OCI-LY1 (cell line): ENCODE data around the gene FHIT.

ENCODE experiments used
- H2AFZ ChIP-seq: fragments of 200-600 bp; sonication (generic), shearing (Covaris generic); 2 replicates; pipeline ENCODE4 v1.6.0; 2014; ENCODE audit warnings: antibody characterized with exemption, mild to moderate bottlenecking, low read length
- H3F3A ChIP-seq: fragments of 200-600 bp; sonication (generic), shearing (Covaris generic); 2 replicates; pipeline ENCODE4 v1.6.0; 2014; ENCODE audit warnings: mild to moderate bottlenecking, antibody characterized with exemption, low read length, moderate library complexity; ENCODE audit not compliant: insufficient read depth
- H3K27ac ChIP-seq: fragments of 200-600 bp; sonication (generic); 2 replicates; pipeline ENCODE4 v1.5.1; 2014; ENCODE audit warnings: low read length, mixed run types, mild to moderate bottlenecking, low read depth; ENCODE audit not compliant: poor library complexity, severe bottlenecking
- H3K27me3 ChIP-seq: fragments of 200-600 bp; sonication (generic); 2 replicates; pipeline ENCODE4 v1.6.0; 2014; ENCODE audit warnings: antibody characterized with exemption, mild to moderate bottlenecking, low read length, moderate library complexity; ENCODE audit not compliant: insufficient read depth
- H3K36me3 ChIP-seq: fragments of 200-600 bp; sonication (generic); 2 replicates; pipeline ENCODE4 v1.6.1; 2014; ENCODE audit warnings: mild to moderate bottlenecking, antibody characterized with exemption, low read length, moderate library complexity, mixed read lengths; ENCODE audit not compliant: insufficient read depth
- H3K4me1 ChIP-seq: fragments of 200-600 bp; sonication (generic); 2 replicates; pipeline ENCODE4 v1.5.1; 2014; ENCODE audit warnings: mild to moderate bottlenecking, low read length, moderate library complexity; ENCODE audit not compliant: insufficient read depth, severe bottlenecking
- H3K4me2 ChIP-seq: fragments of 200-600 bp; sonication (generic), shearing (Covaris generic); 2 replicates; pipeline ENCODE4 v1.6.1; 2014; ENCODE audit warnings: low read length
- H3K4me3 ChIP-seq: fragments of 200-600 bp; sonication (generic); 2 replicates; pipeline ENCODE4 v1.5.1; 2014; ENCODE audit warnings: low read length, low read depth, mild to moderate bottlenecking, mixed read lengths; ENCODE audit not compliant: poor library complexity, severe bottlenecking
- H3K79me2 ChIP-seq: fragments of 200-600 bp; shearing (Covaris generic); 2 replicates; pipeline ENCODE4 v1.6.1; 2016; ENCODE audit warnings: mixed run types, low read length, mixed read lengths; ENCODE audit not compliant: insufficient read depth
- H3K9ac ChIP-seq: fragments of 200-600 bp; sonication (generic), shearing (Covaris generic); 2 replicates; pipeline ENCODE4 v1.6.1; 2014; ENCODE audit warnings: mild to moderate bottlenecking, low read length, mixed read lengths
- H3K9me2 ChIP-seq: fragments of 200-600 bp; sonication (generic), shearing (Covaris generic); 2 replicates; pipeline ENCODE4 v1.6.1; 2014; ENCODE audit warnings: low read depth, mild to moderate bottlenecking, low read length, mixed read lengths
- H3K9me3 ChIP-seq: fragments of 200-600 bp; shearing (Covaris generic); 2 replicates; pipeline ENCODE4 v1.6.1; 2014; ENCODE audit warnings: low read length, mixed read lengths
- H4K20me1 ChIP-seq: fragments of 200-600 bp; sonication (generic), shearing (Covaris generic); 2 replicates; pipeline ENCODE4 v1.6.0; 2016; ENCODE audit warnings: mild to moderate bottlenecking, low read length; ENCODE audit not compliant: insufficient read depth
- EZH2 ChIP-seq: fragments of 200-600 bp; sonication (generic), shearing (Covaris generic); IDR thresholded peaks from 2 replicates; pipeline ENCODE4 v1.8.0; 2017; ENCODE audit warnings: borderline replicate concordance, mixed run types, mild to moderate bottlenecking, antibody characterized with exemption, low read length, moderate library complexity, mixed read lengths
- TF ChIP-seq, protein P1 (sequence below): fragments of 200-600 bp; sonication (generic), shearing (Covaris generic); IDR thresholded peaks from 2 replicates; pipeline ENCODE4 v1.5.1; 2017; ENCODE audit warnings: mild to moderate bottlenecking, antibody characterized with exemption, low read length, moderate library complexity, mixed read lengths

Gene FHIT

DNA sequence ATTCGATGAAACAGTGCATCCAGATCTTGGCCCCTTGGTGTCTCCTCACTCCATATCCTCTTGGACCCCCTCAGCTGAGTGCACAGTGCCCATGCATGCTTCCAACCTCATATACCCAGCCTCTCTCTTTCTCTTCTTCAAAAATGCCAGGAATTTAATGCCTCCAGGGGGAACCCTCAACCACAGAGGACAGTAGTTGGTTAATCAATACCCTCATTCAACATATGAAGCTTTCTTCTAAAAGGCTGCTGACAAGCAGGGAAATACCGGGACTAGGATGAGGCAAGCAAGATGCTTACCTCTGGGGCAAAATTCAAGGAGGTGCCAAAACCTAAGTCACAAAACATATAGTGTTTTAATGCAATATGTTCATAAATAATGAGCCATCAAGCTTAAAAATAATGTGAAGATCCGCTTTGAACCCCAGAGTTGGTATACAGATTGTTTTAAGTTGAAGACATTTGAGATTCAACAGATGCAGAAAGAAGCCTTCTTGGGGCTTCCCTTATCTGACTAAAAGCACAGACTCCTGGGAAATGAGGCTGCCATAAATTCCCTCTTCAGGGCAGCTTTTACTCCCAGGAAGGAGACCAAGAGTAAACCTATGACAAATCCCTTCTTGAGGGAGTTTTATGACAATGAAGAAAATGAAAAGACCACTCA is 48.2 kb upstream of the FHIT start:
- Histone ChIP-seq H3K4me3 (no peak overlapping the region), H3K27me3 (no peaks in the 10 kb centered on the region), H2AFZ (no peak overlapping the region), H3K4me1 (no peaks in the 10 kb centered on the region), H3K36me3 (no peaks in the 10 kb centered on the region), H3K27ac (no peak overlapping the region), H3K9me2 (no peaks in the 10 kb centered on the region), H3K9me3 (no peaks in the 10 kb centered on the region), H3K9ac (no peak overlapping the region), H3F3A (no peaks in the 10 kb centered on the region), H3K4me2 (no peak overlapping the region), H3K79me2 (no peaks in the 10 kb centered on the region), H4K20me1 (no peaks in the 10 kb centered on the region)
- TF ChIP-seq EZH2: no peak
- TF ChIP-seq, protein P1, sequence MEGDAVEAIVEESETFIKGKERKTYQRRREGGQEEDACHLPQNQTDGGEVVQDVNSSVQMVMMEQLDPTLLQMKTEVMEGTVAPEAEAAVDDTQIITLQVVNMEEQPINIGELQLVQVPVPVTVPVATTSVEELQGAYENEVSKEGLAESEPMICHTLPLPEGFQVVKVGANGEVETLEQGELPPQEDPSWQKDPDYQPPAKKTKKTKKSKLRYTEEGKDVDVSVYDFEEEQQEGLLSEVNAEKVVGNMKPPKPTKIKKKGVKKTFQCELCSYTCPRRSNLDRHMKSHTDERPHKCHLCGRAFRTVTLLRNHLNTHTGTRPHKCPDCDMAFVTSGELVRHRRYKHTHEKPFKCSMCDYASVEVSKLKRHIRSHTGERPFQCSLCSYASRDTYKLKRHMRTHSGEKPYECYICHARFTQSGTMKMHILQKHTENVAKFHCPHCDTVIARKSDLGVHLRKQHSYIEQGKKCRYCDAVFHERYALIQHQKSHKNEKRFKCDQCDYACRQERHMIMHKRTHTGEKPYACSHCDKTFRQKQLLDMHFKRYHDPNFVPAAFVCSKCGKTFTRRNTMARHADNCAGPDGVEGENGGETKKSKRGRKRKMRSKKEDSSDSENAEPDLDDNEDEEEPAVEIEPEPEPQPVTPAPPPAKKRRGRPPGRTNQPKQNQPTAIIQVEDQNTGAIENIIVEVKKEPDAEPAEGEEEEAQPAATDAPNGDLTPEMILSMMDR: no peak

DNA sequence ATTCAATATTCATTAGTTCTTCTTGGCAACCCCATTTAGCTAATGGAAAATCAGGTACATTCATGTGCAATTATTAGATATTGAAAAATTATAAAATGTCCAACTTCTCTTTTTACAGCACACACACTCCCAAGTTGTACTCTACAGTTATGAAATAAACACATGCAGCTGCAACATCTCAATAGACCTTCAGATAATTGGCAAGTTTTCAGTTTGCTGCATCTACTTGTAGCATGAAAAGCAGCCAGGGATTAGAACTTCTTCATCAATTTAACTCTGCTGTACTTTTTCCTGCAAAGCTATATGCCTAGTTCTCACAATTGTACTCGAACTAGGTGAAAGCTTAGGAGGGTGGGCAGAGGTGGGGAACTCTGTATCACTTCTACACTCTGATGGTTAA is 46.6 kb upstream of the FHIT start:
- Histone ChIP-seq H3K36me3 (no peaks in the 10 kb centered on the region), H3F3A (no peaks in the 10 kb centered on the region), H2AFZ (no peak overlapping the region), H3K9me3 (no peaks in the 10 kb centered on the region), H3K4me2 (no peak overlapping the region), H3K27me3 (no peaks in the 10 kb centered on the region), H3K79me2 (no peaks in the 10 kb centered on the region), H3K27ac (no peak overlapping the region), H3K9me2 (no peaks in the 10 kb centered on the region), H3K9ac (no peak overlapping the region), H4K20me1 (no peaks in the 10 kb centered on the region), H3K4me3 (no peak overlapping the region), H3K4me1 (no peaks in the 10 kb centered on the region)
- TF ChIP-seq EZH2: no peak
- TF ChIP-seq, protein P1: no peak

DNA sequence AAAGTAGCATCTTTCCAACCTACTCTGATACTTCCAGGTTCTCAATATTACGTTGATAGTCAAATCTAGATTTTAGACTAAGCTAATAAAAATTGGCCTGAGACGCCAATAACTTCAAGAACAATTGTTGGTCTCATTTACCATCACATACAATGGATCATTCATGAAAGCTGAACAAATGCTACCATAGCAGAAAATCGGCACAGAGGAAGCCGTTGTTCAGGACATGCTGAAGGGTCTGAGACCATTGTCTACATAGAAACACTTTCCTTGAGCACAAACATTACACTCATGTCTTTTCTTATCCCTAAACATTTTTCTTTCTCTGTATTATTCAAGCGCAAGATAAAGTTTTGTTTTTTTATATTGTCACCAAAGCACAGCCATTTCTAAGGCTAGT is 37.2 kb upstream of the FHIT start:
- H3F3A ChIP-seq: no peaks in the 10 kb centered on the region
- H3K9ac ChIP-seq: no peak overlapping the region
- TF ChIP-seq EZH2: no peak
- TF ChIP-seq, protein P1: no peak
- H3K4me1 ChIP-seq: no peaks in the 10 kb centered on the region
- no peak overlapping the region for H2AFZ ChIP-seq
- H3K36me3 ChIP-seq: no peaks in the 10 kb centered on the region
- H3K79me2 ChIP-seq: no peaks in the 10 kb centered on the region
- no peak overlapping the region for H3K4me2 ChIP-seq
- H3K27ac ChIP-seq: no peak overlapping the region
- no peaks in the 10 kb centered on the region for H3K9me2 ChIP-seq
- H3K9me3 ChIP-seq: no peaks in the 10 kb centered on the region
- no peaks in the 10 kb centered on the region for H4K20me1 ChIP-seq
- H3K27me3 ChIP-seq: no peaks in the 10 kb centered on the region
- H3K4me3 ChIP-seq: no peak overlapping the region
